ENCODE data around the gene RCE1.
"Not testable (repeated sequence)": the region's sequence is repeated elsewhere in the genome, so short reads cannot be mapped to it uniquely, and the experiment has no call there.

The RCE1 gene

GRCh38 chr11:66842896-66843775, at the start of gene RCE1:
TSS of gene RCE1 (plus strand) at chr11:66843441. CDS start at chr11:66843456, 15 bp downstream.
- TF ChIP-seq CTCF (IDR thresholded peaks at IDR 0.05; ENCODE audit: poor library complexity, severe bottlenecking) = no peak
- H3K27ac ChIP-seq (ENCODE audit: poor library complexity, severe bottlenecking) = peak within 1 kb of the TSS; percentile 66
- no peaks in the 10 kb centered on the region for H3K9me3 ChIP-seq (ENCODE audit: severe bottlenecking)
- peak within 1 kb of the TSS; percentile 97 for H3K4me3 ChIP-seq (ENCODE audit: severe bottlenecking)
- no peaks in the 10 kb centered on the region for H3K27me3 ChIP-seq (ENCODE audit: insufficient read depth, poor library complexity, severe bottlenecking)
- H3K4me1 ChIP-seq (ENCODE audit: insufficient read depth, poor library complexity, severe bottlenecking) = no peaks in the 10 kb centered on the region
- H3K36me3 ChIP-seq (ENCODE audit: low read depth) = peaks cover 38% of the 10 kb centered on the region
- peak; percentile 86 for DNase-seq (ENCODE audit: low spot score)
- peak; percentile 65 for ATAC-seq (ENCODE audit: low read depth)

GRCh38 chr11:66799815-66800214, 43.4 kb upstream of the RCE1 start:
- ATAC-seq (ENCODE audit: low read depth) = not testable (repeated sequence)

GRCh38 chr11:66800720-66801428, 42.4 kb upstream of the RCE1 start:
- H3K36me3 ChIP-seq (ENCODE audit: low read depth) = peaks cover 36% of the 10 kb centered on the region
- H3K27me3 ChIP-seq (ENCODE audit: insufficient read depth, poor library complexity, severe bottlenecking) = no peaks in the 10 kb centered on the region
- H3K27ac ChIP-seq (ENCODE audit: poor library complexity, severe bottlenecking) = no peak overlapping the region
- no peak for TF ChIP-seq CTCF (IDR thresholded peaks at IDR 0.05; ENCODE audit: poor library complexity, severe bottlenecking)
- H3K4me1 ChIP-seq (ENCODE audit: insufficient read depth, poor library complexity, severe bottlenecking) = no peaks in the 10 kb centered on the region
- no peak for ATAC-seq (ENCODE audit: low read depth)
- no peak for DNase-seq (ENCODE audit: low spot score)
- H3K4me3 ChIP-seq (ENCODE audit: severe bottlenecking) = no peak overlapping the region
- H3K9me3 ChIP-seq (ENCODE audit: severe bottlenecking) = no peaks in the 10 kb centered on the region

More at GRCh38 chr11:66799815-66800214, 43.4 kb upstream of the RCE1 start:
- peaks cover 36% of the 10 kb centered on the region for H3K36me3 ChIP-seq (ENCODE audit: low read depth)
- not testable (repeated sequence) for H3K27me3 ChIP-seq (ENCODE audit: insufficient read depth, poor library complexity, severe bottlenecking); H3K4me3 ChIP-seq (ENCODE audit: severe bottlenecking); H3K27ac ChIP-seq (ENCODE audit: poor library complexity, severe bottlenecking); H3K9me3 ChIP-seq (ENCODE audit: severe bottlenecking); H3K4me1 ChIP-seq (ENCODE audit: insufficient read depth, poor library complexity, severe bottlenecking); DNase-seq (ENCODE audit: low spot score)

GRCh38 chr11:66809592-66809991, 33.6 kb upstream of the RCE1 start:
- Histone ChIP-seq H3K27ac (ENCODE audit: poor library complexity, severe bottlenecking) (no peak overlapping the region), H3K9me3 (ENCODE audit: severe bottlenecking) (no peaks in the 10 kb centered on the region), H3K36me3 (ENCODE audit: low read depth) (peaks cover 29% of the 10 kb centered on the region), H3K27me3 (ENCODE audit: insufficient read depth, poor library complexity, severe bottlenecking) (no peaks in the 10 kb centered on the region), H3K4me3 (ENCODE audit: severe bottlenecking) (no peak overlapping the region), H3K4me1 (ENCODE audit: insufficient read depth, poor library complexity, severe bottlenecking) (no peaks in the 10 kb centered on the region)
- TF ChIP-seq CTCF (IDR thresholded peaks at IDR 0.05; ENCODE audit: poor library complexity, severe bottlenecking) = no peak
- ATAC-seq (ENCODE audit: low read depth) (no peak), DNase-seq (ENCODE audit: low spot score) (no peak)

GRCh38 chr11:66810576-66811185, 32.6 kb upstream of the RCE1 start:
- DNase-seq (ENCODE audit: low spot score) (no peak), ATAC-seq (ENCODE audit: low read depth) (no peak)
- no peak for TF ChIP-seq CTCF (IDR thresholded peaks at IDR 0.05; ENCODE audit: poor library complexity, severe bottlenecking)
- H3K27ac ChIP-seq (ENCODE audit: poor library complexity, severe bottlenecking) = no peak overlapping the region
- no peaks in the 10 kb centered on the region for H3K9me3 ChIP-seq (ENCODE audit: severe bottlenecking)
- H3K27me3 ChIP-seq (ENCODE audit: insufficient read depth, poor library complexity, severe bottlenecking) = no peaks in the 10 kb centered on the region
- no peak overlapping the region for H3K4me3 ChIP-seq (ENCODE audit: severe bottlenecking)
- H3K4me1 ChIP-seq (ENCODE audit: insufficient read depth, poor library complexity, severe bottlenecking) = peaks cover 5% of the 10 kb centered on the region
- peaks cover 29% of the 10 kb centered on the region for H3K36me3 ChIP-seq (ENCODE audit: low read depth)

Data from RWPE2 (cell line).